Superior temporal gyrus (tissue), 1 donor: ENCODE results near the gene SLC9A9.
"Not testable (repeated sequence)": the region's sequence is repeated elsewhere in the genome, so short reads cannot be mapped to it uniquely, and the experiment has no call there.

Experiments
- DNase-seq: peaks from one replicate; pipeline ENCODE4 v3.0.0-alpha.2; 2016; ENCODE audit errors: extremely low spot score

SLC9A9 gene

GRCh38 chr3:143695333-143695732 lies 152.9 kb downstream of the SLC9A9 start:
- DNase-seq: not testable (repeated sequence)

- no peak for DNase-seq
These were observed 154.8 kb downstream of the SLC9A9 start for GRCh38 chr3:143693506-143693905.

GRCh38 chr3:143686638-143687197 lies 161.6 kb downstream of the SLC9A9 start:
- DNase-seq: no peak

GRCh38 chr3:143685491-143685890 lies 162.8 kb downstream of the SLC9A9 start:
- DNase-seq: no peak

GRCh38 chr3:143677430-143677829 lies 170.8 kb downstream of the SLC9A9 start:
- DNase-seq: no peak

- no peak for DNase-seq
These were observed 171.5 kb downstream of the SLC9A9 start for GRCh38 chr3:143676747-143677146.

- DNase-seq: no peak
These were observed 172.2 kb downstream of the SLC9A9 start for GRCh38 chr3:143676021-143676420.

- peak; percentile 94 for DNase-seq
These were observed 173.9 kb downstream of the SLC9A9 start for GRCh38 chr3:143674100-143674968.

GRCh38 chr3:143672396-143673165 lies 175.7 kb downstream of the SLC9A9 start:
- no peak for DNase-seq

- peak; percentile 35 for DNase-seq
These were observed 176.6 kb downstream of the SLC9A9 start for GRCh38 chr3:143671626-143672025.

- peak; percentile 41 for DNase-seq
These were observed 179.1 kb downstream of the SLC9A9 start for GRCh38 chr3:143668924-143669790.

- no peak for DNase-seq
These were observed 179.9 kb downstream of the SLC9A9 start for GRCh38 chr3:143668385-143668784.

- no peak for DNase-seq
These were observed 186.6 kb downstream of the SLC9A9 start for GRCh38 chr3:143661677-143662076.

- DNase-seq: no peak
These were observed 189.4 kb downstream of the SLC9A9 start for GRCh38 chr3:143658861-143659260.

GRCh38 chr3:143658116-143658515 lies 190.2 kb downstream of the SLC9A9 start:
- no peak for DNase-seq

- DNase-seq: no peak
These were observed 190.9 kb downstream of the SLC9A9 start for GRCh38 chr3:143657391-143657790.

GRCh38 chr3:143654906-143655305 lies 193.4 kb downstream of the SLC9A9 start:
- DNase-seq: no peak

GRCh38 chr3:143653935-143654334 lies 194.3 kb downstream of the SLC9A9 start:
- no peak for DNase-seq

- DNase-seq: no peak
These were observed 194.8 kb downstream of the SLC9A9 start for GRCh38 chr3:143653493-143653892.

GRCh38 chr3:143652118-143652517 lies 196.2 kb downstream of the SLC9A9 start:
- no peak for DNase-seq

- DNase-seq: no peak
These were observed 197.4 kb downstream of the SLC9A9 start for GRCh38 chr3:143650827-143651226.

- DNase-seq: no peak
These were observed 198.1 kb downstream of the SLC9A9 start for GRCh38 chr3:143650120-143650519.
